Hepatocyte (in vitro differentiated cells): ENCODE measurements around the gene CNNM2. TPM values are rescaled to one million over a fixed set of nuclear protein-coding genes. Genes with fewer than 3 reads are reported as not detected.

Experiments
- DNase-seq: peaks from one replicate; pipeline ENCODE4 v3.0.0-alpha.2; 2016; ENCODE audit warnings: low spot score
- H2AFZ ChIP-seq: fragments of 200-600 bp; sonication (generic); 2 replicates; pipeline ENCODE4 v1.6.0; 2016; ENCODE audit warnings: antibody characterized with exemption, mild to moderate bottlenecking
- H3K27ac ChIP-seq: fragments of 200-600 bp; sonication (generic); 2 replicates; pipeline ENCODE4 v1.5.1; 2016; ENCODE audit warnings: mild to moderate bottlenecking
- H3K27me3 ChIP-seq: fragments of 200-600 bp; sonication (generic); 2 replicates; pipeline ENCODE4 v1.6.1; 2016
- H3K36me3 ChIP-seq: fragments of 200-600 bp; sonication (generic); replicated peaks from 2 replicates; pipeline ENCODE4 v1.5.1; 2016; ENCODE audit warnings: low read depth; ENCODE audit not compliant: insufficient read depth
- H3K4me1 ChIP-seq: fragments of 200-600 bp; sonication (generic); 2 replicates; pipeline ENCODE4 v1.5.1; 2016; ENCODE audit warnings: mild to moderate bottlenecking, moderate library complexity; ENCODE audit not compliant: insufficient read depth
- H3K4me2 ChIP-seq: fragments of 200-600 bp; sonication (generic); 2 replicates; pipeline ENCODE4 v1.6.0; 2016
- H3K4me3 ChIP-seq: fragments of 200-600 bp; sonication (generic); 2 replicates; pipeline ENCODE4 v1.5.1; 2016; ENCODE audit warnings: mild to moderate bottlenecking
- H3K79me2 ChIP-seq: fragments of 200-600 bp; sonication (generic); 2 replicates; pipeline ENCODE4 v1.6.0; 2017; ENCODE audit warnings: mild to moderate bottlenecking
- H3K9me2 ChIP-seq: fragments of 200-600 bp; sonication (generic); replicated peaks from 2 replicates; pipeline ENCODE4 v1.6.0; 2017; ENCODE audit warnings: mild to moderate bottlenecking; ENCODE audit not compliant: insufficient read depth
- H3K9me3 ChIP-seq: fragments of 200-600 bp; sonication (generic); 2 replicates; pipeline ENCODE4 v1.5.1; 2016; ENCODE audit warnings: low read depth, mild to moderate bottlenecking
- H4K20me1 ChIP-seq: fragments of 200-600 bp; sonication (generic); 2 replicates; pipeline ENCODE4 v1.6.0; 2016; ENCODE audit warnings: mild to moderate bottlenecking; ENCODE audit not compliant: insufficient read depth, poor library complexity, severe bottlenecking
- EZH2 ChIP-seq: fragments of 200-600 bp; sonication (generic); IDR thresholded peaks from 2 replicates; pipeline ENCODE4 v1.6.1; 2016; ENCODE audit warnings: antibody characterized with exemption, mild to moderate bottlenecking, borderline replicate concordance
- EZH2phosphoT487 ChIP-seq: fragments of 200-600 bp; sonication (generic); IDR thresholded peaks from one replicate; pipeline ENCODE4 v1.6.1; 2018; ENCODE audit warnings: antibody characterized with exemption, mild to moderate bottlenecking, low read depth, moderate library complexity; ENCODE audit not compliant: unreplicated experiment, severe bottlenecking
- WGBS: methylation state at CpG from one replicate; pipeline ENCODE4 v1.1.6; 2016; ENCODE audit warnings: low lambda C conversion rate; ENCODE audit errors: missing lambda C conversion rate; 5-methylcytosine and 5-hydroxymethylcytosine counted together
- polyA plus RNA-seq: library from polyadenylated mRNA; unstranded; fragments of >200 nt; fragmentation: Nextera tagmentation; extraction: Ambion mirVana; gene quantifications from 2 replicates; pipeline ENCODE4 v1.2.1, GENCODE V29; 2016
- small RNA-seq: library from RNA; depleted of rRNA; stranded (forward); fragments of <200 nt; gene quantifications from one replicate; pipeline ENCODE3, GENCODE V24; 2014
- total RNA-seq: library from RNA; depleted of rRNA; stranded (reverse); fragments of >200 nt; gene quantifications from 2 replicates; pipeline ENCODE4 v1.2.3, GENCODE V29; 2014
- TF ChIP-seq, protein P1 (sequence below): fragments of 200-600 bp; sonication (generic); IDR thresholded peaks from 2 replicates; pipeline ENCODE4 v1.5.1; 2016; ENCODE audit warnings: antibody characterized with exemption, mild to moderate bottlenecking; ENCODE audit not compliant: poor library complexity

Gene CNNM2
- total and polyA plus RNA-seq, 2 experiments from 2014 or later: 6.8 to 9.8 TPM

DNA sequence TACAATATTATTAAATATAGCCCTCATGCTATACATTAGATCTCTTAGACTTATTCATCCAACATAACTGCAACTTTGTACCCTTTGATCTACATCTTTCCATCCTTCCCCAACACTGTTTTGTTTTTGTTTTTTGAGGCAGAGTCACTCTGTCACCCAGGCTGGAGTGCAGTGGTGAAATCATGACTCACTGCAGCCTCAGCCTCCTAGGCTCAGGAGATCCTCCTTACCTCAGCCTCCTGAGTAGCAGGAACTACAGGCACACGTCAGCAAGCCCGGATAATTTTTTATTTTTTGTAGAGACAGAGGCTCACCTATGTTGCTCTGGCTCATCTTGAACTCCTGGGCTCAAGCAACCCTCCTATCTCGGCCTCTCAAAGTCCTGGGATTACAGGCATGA, 221.7 kb downstream of the CNNM2 start:
- Histone ChIP-seq H3K4me2 (no peak overlapping the region), H3K27me3 (no peaks in the 10 kb centered on the region), H3K36me3 (peaks cover 5% of the 10 kb centered on the region), H3K9me3 (no peaks in the 10 kb centered on the region), H3K4me1 (peaks cover under 1% of the 10 kb centered on the region), H2AFZ (no peak overlapping the region), H3K27ac (no peak overlapping the region), H4K20me1 (no peaks in the 10 kb centered on the region), H3K79me2 (peaks cover 18% of the 10 kb centered on the region), H3K4me3 (no peak overlapping the region), H3K9me2 (no peaks in the 10 kb centered on the region)
- WGBS: 91% methylated on average over 3 of the region's 3 CpGs
- DNase-seq: no peak
- TF ChIP-seq, protein P1, sequence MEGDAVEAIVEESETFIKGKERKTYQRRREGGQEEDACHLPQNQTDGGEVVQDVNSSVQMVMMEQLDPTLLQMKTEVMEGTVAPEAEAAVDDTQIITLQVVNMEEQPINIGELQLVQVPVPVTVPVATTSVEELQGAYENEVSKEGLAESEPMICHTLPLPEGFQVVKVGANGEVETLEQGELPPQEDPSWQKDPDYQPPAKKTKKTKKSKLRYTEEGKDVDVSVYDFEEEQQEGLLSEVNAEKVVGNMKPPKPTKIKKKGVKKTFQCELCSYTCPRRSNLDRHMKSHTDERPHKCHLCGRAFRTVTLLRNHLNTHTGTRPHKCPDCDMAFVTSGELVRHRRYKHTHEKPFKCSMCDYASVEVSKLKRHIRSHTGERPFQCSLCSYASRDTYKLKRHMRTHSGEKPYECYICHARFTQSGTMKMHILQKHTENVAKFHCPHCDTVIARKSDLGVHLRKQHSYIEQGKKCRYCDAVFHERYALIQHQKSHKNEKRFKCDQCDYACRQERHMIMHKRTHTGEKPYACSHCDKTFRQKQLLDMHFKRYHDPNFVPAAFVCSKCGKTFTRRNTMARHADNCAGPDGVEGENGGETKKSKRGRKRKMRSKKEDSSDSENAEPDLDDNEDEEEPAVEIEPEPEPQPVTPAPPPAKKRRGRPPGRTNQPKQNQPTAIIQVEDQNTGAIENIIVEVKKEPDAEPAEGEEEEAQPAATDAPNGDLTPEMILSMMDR: no peak
- no peak for TF ChIP-seq EZH2phosphoT487
- no peak for TF ChIP-seq EZH2

Small RNAs within 50 kb of the gene (small RNA-seq; reads per million reads assigned to genes)
- gene AS3MT: not detected
- gene RF00026: not detected
- gene RF02271: not detected

Other genes with a start within 250 kb of the CNNM2 start
- 6.4 and 9.6 TPM in 2 replicates for gene ARL3, start 203.9 kb upstream of the CNNM2 start, total RNA-seq
- 16.5 and 18.5 TPM in 2 replicates for gene ARL3, start 203.9 kb upstream of the CNNM2 start, polyA plus RNA-seq
- 6.2 and 17.5 TPM in 2 replicates for gene SFXN2, start 203.7 kb upstream of the CNNM2 start, total RNA-seq
- gene SFXN2, start 203.7 kb upstream of the CNNM2 start, polyA plus RNA-seq: 12.3 and 15.7 TPM in 2 replicates
- gene WBP1L, start 174.3 kb upstream of the CNNM2 start, total RNA-seq: 57.1 and 57.8 TPM in 2 replicates
- 21.6 and 24.5 TPM in 2 replicates for gene WBP1L, start 174.3 kb upstream of the CNNM2 start, polyA plus RNA-seq
- not detected in 2 replicates for gene CYP17A1, start 80.9 kb upstream of the CNNM2 start, total RNA-seq
- not detected in 2 replicates for gene CYP17A1, start 80.9 kb upstream of the CNNM2 start, polyA plus RNA-seq
- gene BORCS7, start 64.0 kb upstream of the CNNM2 start, total RNA-seq: 53.2 and 61.4 TPM in 2 replicates
- gene BORCS7, start 64.0 kb upstream of the CNNM2 start, polyA plus RNA-seq: 31.8 and 42.0 TPM in 2 replicates
- gene AS3MT, start 48.8 kb upstream of the CNNM2 start, total RNA-seq: 9.0 and 9.1 TPM in 2 replicates
- gene AS3MT, start 48.8 kb upstream of the CNNM2 start, polyA plus RNA-seq: 2.2 and 3.8 TPM in 2 replicates